DMS53 (cell line): ENCODE data around the gene TJAP1.
"Not testable (repeated sequence)": the region's sequence is repeated elsewhere in the genome, so short reads cannot be mapped to it uniquely, and the experiment has no call there.

Source experiments
- DNase-seq: peaks from one replicate; lab custom pipeline; 2025; lab: John Stamatoyannopoulos, UW

TJAP1 gene

DNA sequence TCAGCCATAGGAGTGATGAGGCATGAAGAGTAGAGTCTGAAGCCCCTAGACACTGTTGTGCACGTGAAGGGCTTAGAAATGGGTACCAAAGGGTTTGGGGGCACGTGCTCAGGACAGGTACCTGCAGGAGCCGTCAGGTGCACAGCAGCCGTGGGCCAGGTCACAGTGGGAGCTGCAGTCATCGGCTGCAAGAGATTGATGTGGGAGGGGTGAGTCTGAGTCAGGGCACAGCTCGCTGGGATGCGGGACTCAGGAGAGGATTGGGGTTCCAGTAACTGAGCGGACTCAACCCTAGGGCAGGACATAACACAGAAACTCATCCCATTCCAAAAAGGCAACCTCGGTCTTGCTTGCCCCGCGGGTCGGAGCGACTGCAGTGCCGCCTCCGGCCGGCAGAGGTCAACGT, 23.1 kb upstream of the TJAP1 start:
- DNase-seq: peak; percentile 88

DNA sequence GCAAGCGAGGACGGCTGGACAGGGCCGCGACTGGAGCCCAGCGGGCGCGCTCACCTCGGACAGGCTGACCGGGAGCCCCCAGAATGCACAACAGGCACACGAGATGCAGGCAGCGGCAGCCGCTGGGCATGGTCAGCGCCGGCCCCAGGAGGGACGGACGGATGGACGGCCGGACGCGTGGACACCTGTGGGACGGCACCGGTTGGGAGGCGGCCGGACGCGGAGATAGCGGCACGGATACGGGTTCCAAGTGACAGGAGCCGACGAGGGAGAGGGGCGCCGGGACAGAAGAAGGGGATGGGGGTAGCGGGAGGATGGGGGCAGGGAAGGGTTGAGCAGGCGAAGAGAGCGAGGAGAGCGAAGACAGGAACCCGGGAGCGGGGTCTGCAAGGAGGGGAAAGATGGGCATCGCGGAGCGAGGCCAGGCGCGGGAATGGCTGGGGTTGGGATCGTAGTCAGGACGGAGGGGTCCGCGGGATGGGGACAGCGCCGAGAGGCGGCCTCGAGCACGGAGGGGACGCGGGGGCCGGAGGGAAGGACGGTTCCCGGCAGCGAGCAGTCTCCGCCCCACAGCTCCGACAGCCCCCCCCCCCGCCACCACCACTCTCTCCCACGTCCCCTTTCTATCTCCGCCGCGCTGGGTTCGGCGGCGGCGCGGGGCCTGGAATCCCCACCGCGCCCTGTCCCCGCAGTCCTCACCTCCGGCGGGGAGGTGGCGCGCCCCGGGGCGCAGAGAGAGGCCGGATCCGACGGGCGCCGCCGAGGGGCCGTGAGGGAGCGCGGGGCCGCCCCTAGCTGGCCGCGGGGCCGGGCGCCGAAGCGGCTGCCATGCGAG, 22.5 kb upstream of the TJAP1 start:
- peak; percentile 63 for DNase-seq

DNA sequence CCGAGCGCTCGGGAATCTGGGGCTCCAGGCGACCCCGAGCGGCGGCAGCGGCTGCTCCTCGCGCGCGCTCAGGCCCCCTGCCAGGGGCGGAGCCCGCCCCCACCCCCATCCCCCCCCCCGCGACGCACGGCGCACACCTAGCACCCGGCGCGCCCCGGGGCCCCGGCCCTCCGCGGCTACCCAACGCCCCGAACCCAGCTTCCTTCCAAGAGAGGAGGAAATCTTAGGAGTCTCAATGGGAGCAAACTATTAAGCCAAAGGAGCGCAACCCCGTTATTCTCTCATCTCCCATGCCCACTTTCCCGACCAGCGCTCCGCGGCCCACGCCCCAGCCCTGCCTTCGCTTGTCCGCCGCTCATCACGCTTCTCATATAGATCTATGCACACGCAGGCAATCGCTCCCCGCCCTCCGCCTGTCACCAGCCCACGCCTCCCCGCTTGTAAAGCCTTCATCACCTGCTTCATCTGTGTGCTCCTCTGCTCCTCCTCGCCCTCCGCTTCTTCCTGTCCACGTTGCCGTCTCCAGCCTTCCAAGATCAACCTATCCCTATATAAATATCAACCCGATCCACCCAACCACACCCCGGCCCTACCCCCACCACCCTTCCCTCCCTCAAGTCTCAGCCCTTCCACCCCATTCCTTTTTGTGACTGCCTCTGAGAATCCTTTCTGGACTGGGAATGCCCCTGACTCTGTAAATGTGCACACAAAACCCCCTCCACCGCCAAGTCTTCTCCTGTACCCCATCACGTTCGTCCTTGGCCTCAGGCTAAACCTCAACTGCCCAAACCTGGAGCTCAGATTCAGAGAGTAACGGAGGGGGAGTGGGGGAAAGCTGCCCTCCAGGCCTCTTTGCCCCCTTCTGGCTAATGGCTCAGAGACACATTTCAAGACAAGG, 21.6 kb upstream of the TJAP1 start, which contains the start of gene DLK2:
TSS of gene DLK2 (minus strand) at position 18 of the 898 bp plus-strand sequence. CDS start 723 bp downstream, outside the sequence.
- DNase-seq: peak; percentile 72

DNA sequence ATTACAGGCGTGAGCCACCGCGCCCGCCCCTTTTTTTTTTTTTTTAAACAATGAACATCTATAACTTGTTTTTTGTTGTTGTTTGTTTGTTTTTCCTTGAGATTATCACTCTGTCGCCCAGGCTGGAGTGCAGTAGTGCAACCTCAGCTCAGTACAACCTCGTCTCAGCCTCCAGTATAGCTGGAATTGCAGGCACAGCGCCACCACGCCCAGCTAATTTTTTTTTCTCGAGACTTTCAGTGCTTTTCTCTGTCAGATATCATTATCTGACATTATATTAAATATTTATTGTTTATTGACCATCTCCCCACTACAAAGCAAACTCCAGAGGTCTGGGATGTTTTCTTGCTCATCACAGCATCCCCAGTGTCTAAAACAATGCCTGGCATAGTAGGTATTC, 19.7 kb upstream of the TJAP1 start:
- peak; percentile 37 for DNase-seq

DNA sequence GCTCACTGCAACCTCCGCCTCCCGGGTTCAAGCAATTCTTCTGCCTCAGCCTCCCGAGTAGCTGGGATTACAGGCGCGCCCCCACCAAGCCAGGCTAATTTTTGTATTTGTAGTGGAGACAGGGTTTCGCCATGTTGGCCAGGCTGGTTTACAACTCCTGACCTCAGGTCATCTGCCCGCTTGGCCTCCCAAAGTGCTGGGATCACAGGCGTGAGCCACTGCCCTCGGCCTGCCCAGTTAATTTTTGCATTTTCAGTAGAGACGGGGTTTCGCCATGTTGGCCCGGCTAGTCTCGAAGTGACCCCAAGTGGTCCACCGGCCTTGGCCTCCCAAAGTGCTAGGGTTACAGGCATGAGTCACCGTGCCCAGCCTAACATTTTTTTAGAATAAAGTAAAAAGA, 19.2 kb upstream of the TJAP1 start:
- DNase-seq: not testable (repeated sequence)

DNA sequence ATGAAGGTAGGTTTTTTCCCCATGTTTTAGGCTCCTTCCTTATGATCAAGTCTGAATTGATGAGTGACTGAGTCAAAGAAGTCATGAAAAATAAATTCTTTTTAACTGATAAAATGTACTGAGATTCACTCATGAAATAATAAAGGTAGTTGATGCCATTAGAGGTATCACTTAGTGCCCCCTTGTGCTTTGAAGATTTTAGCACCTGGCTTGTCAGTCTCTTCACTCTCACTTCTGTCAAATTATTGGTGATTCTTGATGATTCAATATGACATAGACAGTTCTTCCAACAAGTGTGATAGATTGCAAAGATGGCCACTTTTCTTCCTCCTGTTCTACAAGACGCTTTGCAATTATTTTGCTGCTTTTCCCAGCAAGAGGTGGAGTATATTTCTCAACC, 17.8 kb upstream of the TJAP1 start:
- DNase-seq: no peak

DNA sequence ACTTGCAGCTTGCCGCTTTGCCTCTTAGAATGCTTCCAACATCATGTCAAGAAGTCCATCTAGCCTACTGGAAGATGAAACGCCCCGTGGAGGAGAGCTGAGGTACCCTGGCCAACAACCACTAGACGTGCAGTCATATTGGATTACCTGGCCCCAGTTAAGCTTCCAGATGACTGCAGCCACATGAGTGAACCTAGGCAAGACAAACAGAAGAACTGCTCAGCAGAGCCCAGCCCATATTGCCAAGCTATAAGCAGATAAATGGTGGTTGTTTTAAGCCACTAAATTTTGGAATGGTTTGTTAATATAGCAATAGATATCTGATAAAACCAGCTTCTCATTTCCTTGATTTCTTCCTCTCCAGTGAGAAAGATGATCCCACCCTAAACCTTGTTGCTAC, 17.3 kb upstream of the TJAP1 start:
- no peak for DNase-seq

DNA sequence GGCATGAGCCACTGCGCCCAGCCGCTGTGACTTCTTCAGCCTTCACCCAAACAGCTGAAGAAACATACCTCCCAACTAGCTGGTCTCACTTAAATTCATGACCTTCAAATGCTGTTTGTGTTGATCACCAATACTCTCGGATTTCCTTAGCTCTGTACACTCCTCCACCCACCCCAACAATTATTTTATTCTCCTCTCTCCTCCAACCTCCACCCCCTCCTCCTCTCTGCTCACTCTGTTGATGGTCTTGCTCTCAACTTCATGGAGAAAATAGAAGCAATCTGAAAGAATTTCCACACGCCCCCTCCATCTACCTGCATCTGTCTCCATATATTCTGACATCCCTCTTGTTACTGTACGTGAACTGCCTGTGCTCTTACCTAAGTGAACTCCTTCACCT, 15.4 kb upstream of the TJAP1 start:
- no peak for DNase-seq

DNA sequence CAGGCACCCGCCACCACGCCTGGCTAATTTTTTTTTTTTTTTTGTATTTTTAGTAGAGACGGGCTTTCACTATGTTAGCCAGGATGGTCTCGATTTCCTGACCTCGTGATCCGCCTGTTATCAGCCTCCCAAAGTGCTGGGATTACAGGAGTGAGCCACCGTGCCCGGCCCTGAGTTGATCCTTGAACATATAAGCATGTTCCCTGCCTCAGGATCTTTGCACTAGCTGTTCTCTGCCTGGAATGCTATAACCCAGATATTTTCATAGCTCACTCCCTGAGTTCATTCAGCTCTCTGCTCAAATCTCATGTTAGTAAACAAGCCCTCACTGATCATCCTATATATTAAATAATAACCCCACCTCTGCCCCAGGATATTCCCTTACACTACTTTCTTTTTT, 13.0 kb upstream of the TJAP1 start:
- no peak for DNase-seq

DNA sequence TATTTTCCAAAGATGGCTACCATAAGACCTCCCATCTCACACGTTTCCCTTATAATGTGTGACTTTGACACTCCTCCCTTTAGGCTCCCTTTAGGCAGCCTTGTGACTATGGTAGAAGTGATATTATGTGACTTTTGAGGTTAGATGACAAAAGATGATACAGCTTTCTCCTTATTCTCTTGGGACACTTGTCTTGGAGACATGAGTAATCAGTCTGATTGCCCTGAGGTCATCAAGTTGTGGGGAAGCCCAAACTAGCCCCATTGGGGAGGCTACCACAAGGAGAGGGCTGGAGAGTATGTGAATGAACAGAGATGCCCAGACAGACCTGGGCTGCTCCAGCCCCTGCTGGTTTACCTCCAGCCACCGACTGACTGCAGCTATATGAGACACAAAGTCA, 11.4 kb upstream of the TJAP1 start:
- DNase-seq: no peak

DNA sequence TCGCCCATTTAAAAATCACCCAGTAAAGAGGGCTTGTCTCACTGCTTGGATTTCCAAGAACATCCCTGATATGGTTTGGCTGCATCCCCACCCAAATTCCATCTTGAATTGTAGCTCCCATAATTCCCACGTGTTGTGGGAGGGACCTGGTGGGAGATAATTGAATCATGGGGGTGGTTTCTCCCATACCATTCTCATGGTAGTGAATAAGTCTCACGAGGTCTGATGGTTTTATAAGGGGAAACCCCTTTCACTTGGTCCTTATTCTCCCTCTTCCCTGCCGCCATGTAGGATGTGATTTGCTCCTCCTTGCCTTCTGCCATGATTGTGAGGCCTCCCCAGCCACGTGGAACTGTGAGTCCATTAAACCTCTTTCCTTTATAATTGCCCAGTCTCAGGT, 10.1 kb upstream of the TJAP1 start:
- not testable (repeated sequence) for DNase-seq

DNA sequence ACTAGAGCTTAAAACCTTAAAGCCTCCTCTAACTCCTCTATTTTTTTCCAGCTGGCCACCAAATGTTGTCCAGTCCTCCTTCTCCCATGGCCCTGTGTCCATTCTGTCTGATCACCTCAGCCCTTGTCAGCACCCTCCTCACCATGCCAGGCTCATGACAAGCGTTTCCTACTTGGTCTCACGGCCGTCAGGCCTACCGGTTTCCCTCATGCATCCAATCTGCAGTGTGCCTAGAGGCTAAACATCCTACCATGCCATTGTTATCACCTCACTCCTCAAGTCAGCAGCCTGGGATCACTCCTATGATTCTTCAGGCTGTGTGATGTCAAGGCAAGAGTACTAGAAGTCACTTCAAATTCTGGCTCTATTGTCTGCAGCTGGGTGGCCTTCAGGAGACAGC, 9.6 kb upstream of the TJAP1 start:
- DNase-seq: no peak

DNA sequence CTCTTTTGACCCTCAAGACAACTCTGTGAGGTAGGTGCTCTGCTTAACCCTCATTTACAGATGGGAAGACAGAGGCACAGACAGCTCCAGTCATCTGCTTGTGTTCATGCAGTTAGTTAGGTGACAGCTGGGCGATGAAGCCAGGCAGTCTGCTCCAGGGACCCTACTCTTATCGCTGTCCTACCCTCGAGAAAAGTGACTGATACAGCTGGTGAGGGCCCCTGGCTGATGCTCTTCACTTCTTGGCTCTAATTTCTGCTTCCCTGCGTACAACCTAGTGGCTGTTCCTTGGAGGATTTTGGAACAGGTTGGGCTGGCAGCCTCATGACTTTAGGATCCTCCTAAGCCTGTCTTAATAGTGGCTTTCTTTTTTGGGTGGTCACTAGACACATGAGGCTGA, 9.1 kb upstream of the TJAP1 start:
- no peak for DNase-seq

DNA sequence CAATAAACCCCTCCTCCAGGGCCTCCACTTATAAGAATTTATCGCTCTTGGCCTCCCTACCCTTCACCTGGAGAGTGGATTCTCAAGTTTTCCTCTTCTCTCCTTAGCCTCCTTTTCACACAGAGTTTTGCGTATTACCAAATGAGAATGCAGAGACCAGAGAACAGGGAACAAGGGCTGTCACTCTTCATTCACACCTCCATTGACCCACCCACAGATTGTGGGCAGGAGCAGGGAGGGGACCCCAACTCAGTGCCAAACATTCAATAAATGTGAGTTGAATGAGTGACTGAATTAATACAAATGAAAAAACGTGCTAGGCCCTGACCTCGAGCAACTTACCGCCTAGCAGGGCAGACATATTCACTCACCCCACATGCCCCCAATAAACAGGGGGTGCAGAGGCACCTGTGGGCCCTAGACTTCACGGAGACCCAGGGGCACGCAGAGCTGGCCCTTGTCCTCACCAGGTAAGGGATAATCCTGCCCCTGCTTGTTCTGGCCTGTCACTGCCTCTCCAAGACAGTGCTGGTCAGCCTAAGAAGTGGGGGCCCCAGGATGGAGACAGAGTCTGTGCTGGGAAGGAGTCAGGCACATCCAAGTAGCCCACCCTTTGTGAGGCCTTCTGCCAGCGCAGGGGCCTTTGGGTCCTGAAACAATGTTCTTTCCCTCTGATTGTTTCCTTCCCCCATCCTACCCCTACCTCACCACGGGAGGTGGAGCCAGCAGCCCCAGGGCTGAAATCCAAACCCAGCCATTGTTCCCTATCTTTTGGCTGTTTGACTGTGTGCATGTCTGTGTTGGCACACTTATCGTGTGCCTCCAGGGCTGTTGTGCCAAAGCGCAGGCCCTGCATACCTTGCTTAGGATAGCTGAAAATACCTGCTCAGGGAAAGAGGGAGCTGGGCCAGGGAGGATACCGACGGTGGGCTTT, 8.4 kb upstream of the TJAP1 start:
- no peak for DNase-seq

DNA sequence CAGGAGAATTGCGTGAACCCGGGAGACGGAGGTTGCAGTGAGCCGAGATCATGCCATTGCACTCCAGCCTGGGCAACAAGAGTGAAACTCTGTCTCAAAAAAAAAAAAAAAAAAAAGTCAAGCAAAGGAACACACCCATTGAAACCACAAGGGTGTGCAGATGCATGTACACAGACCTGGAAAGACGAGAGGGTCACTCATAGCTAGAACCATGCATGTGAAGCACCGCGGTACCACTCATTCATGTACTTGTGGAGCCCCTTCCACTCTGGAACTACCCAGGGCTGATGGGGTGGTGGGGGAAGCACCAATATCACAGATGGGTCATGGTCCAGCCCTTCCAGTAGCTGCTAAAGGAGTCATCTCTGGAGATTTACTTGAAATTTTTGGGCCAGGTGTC, 7.4 kb upstream of the TJAP1 start:
- no peak for DNase-seq

DNA sequence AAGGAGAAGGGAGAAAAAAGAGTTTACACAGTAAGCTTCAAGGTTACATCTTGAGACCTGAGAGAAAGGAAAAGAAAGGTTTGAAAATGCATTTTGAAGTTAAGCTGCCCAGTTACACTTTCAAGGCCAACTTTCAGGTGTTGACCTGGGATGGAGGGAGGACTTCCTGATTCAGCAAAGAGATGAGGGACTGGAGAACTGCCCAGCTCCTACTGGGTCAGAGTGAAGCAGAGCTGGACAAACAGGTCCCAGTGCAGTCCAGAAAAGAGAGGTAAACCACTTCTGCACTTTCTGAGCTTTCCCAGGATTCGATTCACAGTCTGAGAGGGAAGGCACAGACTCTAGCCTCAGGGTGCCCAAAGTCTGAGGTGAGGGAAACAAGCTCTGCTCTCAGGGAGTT, 6.0 kb upstream of the TJAP1 start:
- peak; percentile 18 for DNase-seq

DNA sequence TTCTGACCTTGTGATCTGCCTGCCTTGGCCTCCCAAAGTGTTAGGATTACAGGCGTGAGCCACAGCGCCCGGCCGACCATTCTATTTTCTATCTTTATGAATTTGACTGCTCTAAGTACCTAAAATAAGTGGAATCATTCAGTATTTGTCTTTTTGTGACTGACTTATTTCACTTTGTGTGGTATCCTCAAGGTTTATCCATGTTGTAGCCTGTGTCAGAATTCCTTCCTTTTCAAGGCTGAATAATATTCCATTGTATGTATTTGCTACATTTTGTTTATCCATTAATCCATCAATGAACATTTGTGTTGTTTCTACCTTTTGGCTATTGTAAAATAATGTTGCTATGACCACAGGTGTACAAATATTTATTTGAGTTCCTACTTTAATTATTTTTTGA, 4.9 kb upstream of the TJAP1 start:
- DNase-seq: no peak

DNA sequence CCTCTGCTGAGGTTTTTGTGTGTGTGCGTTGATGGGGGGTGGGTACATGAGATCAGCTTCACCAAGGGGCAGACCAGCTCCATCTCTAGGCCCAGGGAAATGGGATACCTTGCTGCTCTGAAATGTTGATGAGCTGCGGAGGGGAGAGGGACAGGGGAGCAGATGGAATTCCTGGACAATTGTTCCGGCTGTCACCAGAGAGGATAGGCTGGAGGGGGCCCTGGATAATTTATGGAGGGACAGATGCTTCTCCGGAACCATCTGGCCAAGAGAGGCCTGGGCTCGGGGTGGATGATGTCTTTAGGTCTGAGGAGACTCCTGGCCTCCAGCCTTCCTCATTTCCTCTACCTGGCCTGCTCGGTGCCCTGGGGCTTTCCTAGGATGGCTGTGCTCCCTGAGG, 1.9 kb upstream of the TJAP1 start:
- no peak for DNase-seq

DNA sequence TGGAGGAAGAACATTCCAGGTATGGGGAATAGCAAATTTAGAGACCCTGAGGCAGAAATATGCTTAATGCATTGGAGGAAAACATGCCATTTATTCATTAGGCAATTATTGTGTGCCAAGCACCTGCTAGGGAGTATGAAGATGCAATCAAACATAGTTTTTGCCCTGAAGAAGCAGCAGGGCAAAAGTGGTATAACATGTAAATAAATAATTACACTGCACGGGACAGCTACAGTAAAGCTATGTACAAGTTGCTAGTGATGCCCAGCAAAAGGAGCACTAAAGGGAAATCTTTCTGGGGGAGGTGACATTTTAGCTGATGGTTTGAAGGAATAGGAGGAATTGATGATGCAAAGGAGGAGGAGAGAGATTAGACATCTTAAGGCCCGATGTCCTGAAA, 624 bp upstream of the TJAP1 start:
- DNase-seq: peak; percentile 43

DNA sequence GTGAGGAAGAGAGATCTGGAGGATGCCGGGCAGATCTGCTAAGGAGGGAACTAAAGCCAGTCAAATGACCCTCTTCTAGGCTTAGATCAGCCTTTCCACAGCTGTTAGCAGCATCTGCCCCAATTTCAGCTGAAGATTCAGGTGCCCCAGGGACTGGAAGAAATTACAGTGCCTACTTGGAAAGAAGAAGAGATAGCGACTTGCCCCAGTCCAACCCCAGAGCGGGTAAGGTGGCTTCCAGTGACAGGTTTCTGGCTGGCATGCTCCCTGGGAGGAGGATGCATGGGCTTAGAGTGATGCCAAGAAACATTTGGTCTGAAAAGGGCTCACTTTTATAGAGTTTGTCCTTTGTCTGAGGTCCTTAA, 620 bp downstream of the TJAP1 start:
- no peak for DNase-seq

DNA sequence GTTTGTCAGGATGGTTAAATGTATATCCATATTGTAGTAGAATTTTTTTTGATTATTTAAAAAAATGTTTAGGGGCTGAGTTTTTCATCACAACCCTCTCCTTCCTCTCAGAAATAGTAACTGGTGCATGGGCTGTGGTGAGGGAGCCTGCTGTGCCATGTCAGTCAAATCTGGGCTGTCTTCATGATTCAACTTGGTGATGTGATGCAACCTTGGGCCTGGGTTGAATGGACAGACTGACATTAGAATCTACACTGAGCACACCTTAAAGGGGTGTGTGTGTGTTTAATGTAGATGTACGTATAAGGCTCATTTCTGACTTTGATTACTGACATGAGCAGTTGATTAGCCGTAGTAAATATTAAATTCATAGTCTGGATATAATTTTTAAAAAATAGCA, 3.7 kb downstream of the TJAP1 start:
- DNase-seq: no peak

DNA sequence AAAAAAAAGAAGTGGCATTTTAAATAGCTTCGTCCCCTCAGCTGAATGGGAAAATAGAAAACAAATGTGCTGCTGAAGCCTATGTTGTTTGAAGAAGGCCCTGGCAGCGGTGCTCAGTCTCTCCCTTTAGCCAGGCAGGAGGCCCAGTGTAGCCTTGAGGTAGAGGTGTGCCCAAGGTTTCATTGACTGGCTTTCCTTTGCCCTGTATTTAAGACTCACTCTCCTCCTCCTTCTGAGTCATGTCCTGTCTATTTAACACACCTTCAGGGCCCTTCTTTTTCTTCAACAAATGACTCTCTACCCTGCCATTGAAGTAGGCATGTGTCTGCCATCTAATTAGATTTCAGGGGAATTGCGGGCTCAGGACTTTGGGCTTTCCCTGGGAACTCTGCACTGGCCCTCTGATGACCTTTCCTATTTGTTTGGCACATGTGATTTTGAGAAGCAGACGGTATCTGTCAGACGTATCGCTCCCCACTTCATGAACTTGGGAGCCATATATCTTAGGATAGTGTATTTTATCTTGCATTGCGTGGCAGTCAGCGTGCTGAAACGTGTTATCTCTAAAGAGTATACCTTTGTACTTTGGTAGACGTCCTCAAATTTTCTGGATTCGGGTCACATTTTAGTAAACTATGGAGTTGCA, 4.3 kb downstream of the TJAP1 start:
- DNase-seq: no peak
